Measurements from ENCODE around the gene KIAA1217. TPM values are rescaled to one million over a fixed set of nuclear protein-coding genes. Genes with fewer than 3 reads are reported as not detected.

KIAA1217 gene
- total and polyA plus RNA-seq, 2 of the 8 experiments (the other 6 are each of a cell fraction or from before 2014, with no cell fraction given) = 4.5 to 15.6 TPM

GRCh38 chr10:24303522-24304310 is 94.8 kb downstream of the KIAA1217 start:
- 77% methylated on average over 8 of the region's 8 CpGs; no CpG with 5 or more reads in 1 of the 2 experiments for WGBS, 2 experiments (ENCODE audit: extremely low coverage in 1 of 2, insufficient coverage in 1 of 2, insufficient read length in 1 of 2, insufficient replicate concordance in 2 of 2, low coverage in 1 of 2, low lambda C conversion rate in 2 of 2, missing lambda C conversion rate in 1 of 2)
- no peak overlapping the region for H2BK12ac ChIP-seq (ENCODE audit: low read depth, low read length)
- no peak overlapping the region for H2BK5ac ChIP-seq (ENCODE audit: low read depth, low read length)
- no peak overlapping the region for H3K14ac ChIP-seq (ENCODE audit: insufficient read length)
- H3K79me2 ChIP-seq (ENCODE audit: control insufficient read depth in 1 of 2, insufficient read depth in 2 of 2, low read length in 2 of 2) = no peaks in the 10 kb centered on the region
- H3K9me3 ChIP-seq (ENCODE audit: insufficient read depth in 2 of 2, low read depth in 1 of 2, low read length in 1 of 2) = no peaks in the 10 kb centered on the region
- no peak overlapping the region for H3K27ac ChIP-seq (ENCODE audit: low read depth, low read length)
- no peak overlapping the region for H3K9ac ChIP-seq (replicated peaks in 1 of 4; ENCODE audit: extremely low read depth in 1 of 4, low read depth in 3 of 4, low read length in 3 of 4)
- H4K91ac ChIP-seq (replicated peaks; ENCODE audit: insufficient read length, low read length) = no peak overlapping the region
- H3K4me3 ChIP-seq (ENCODE audit: extremely low read depth in 1 of 4, insufficient read depth in 2 of 4, low read depth in 3 of 4, low read length in 4 of 4) = no peak overlapping the region
- no peak overlapping the region for H3K56ac ChIP-seq (replicated peaks; ENCODE audit: insufficient read length, low read depth, low read length)
- FAIRE-seq (no peak), DNase-seq (ENCODE audit: low read depth in 1 of 2, low spot score in 2 of 2) (no peak)
- H4K8ac ChIP-seq (ENCODE audit: extremely low read depth, insufficient read depth, low read length) = no peak overlapping the region
- H2BK15ac ChIP-seq (ENCODE audit: low read length) = no peak overlapping the region
- H3K4ac ChIP-seq (replicated peaks; ENCODE audit: insufficient read length, low read depth, low read length) = no peak overlapping the region
- no peak overlapping the region for H4K5ac ChIP-seq (ENCODE audit: insufficient read length, low read depth, low read length)
- peak overlapping the region; percentile 40; the same call in 1 of the 2 replicates for H2BK20ac ChIP-seq (ENCODE audit: low read length)
- no peaks in the 10 kb centered on the region for H3K36me3 ChIP-seq (ENCODE audit: control insufficient read depth in 2 of 4, insufficient read depth in 4 of 4, low read length in 3 of 4)
- ChIA-PET CTCF (ENCODE audit: partially characterized antibody) (interaction anchor here (1.3 to 1.9 kb wide), 2 partner anchors 12 to 15 kb away, joined by 3 to 11 read pairs; no protein-coding TSS in a partner anchor), POLR2A (ENCODE audit: partially characterized antibody) (no interaction called here)
- H3K23ac ChIP-seq (ENCODE audit: insufficient read length) = no peak overlapping the region
- H3K23me2 ChIP-seq (ENCODE audit: low read depth, low read length) = no peaks in the 10 kb centered on the region
- no peaks in the 10 kb centered on the region for H4K20me1 ChIP-seq (replicated peaks in 1 of 2; ENCODE audit: control insufficient read depth in 1 of 2, insufficient read depth in 2 of 2, low read length in 2 of 2)
- H3K79me1 ChIP-seq (ENCODE audit: low read depth, low read length) = no peaks in the 10 kb centered on the region
- H3K4me2 ChIP-seq (ENCODE audit: insufficient read depth in 1 of 2, low read depth in 2 of 2, low read length in 2 of 2) = no peak overlapping the region
- H2AK5ac ChIP-seq (ENCODE audit: low read depth, low read length) = no peak overlapping the region
- H2AFZ ChIP-seq (ENCODE audit: low read length) = no peak overlapping the region
- H3K27me3 ChIP-seq (replicated peaks in 1 of 4; ENCODE audit: control insufficient read depth in 3 of 4, extremely low read depth in 1 of 4, insufficient read depth in 3 of 4, low read length in 3 of 4) = no peaks in the 10 kb centered on the region
- H2BK120ac ChIP-seq (replicated peaks; ENCODE audit: low read depth, low read length) = no peak overlapping the region
- peaks cover 0 to 2% (median 0%) of the 10 kb centered on the region in 4 experiments; a peak in 2 of 7 replicates for H3K4me1 ChIP-seq (replicated peaks in 1 of 4; ENCODE audit: control insufficient read depth in 3 of 4, insufficient read depth in 4 of 4, low read length in 3 of 4)
- no peak overlapping the region for H3K18ac ChIP-seq (ENCODE audit: extremely low read depth, low read length)
- no peak for TF ChIP-seq SP1 (IDR thresholded peaks at IDR 0.05; ENCODE audit: low read depth, low read length)
- no peak for TF ChIP-seq BRCA1 (IDR thresholded peaks at IDR 0.05; ENCODE audit: low read depth, low read length)

Measured in H1 (cell line).